ENCODE results near the gene TSG101. TPM values are rescaled to one million over a fixed set of nuclear protein-coding genes. Genes with fewer than 3 reads are reported as not detected.

TSG101 gene
- total RNA-seq, 4 donors from 2014 or later, result 60.1 to 72.8 (median 66.5) TPM

DNA sequence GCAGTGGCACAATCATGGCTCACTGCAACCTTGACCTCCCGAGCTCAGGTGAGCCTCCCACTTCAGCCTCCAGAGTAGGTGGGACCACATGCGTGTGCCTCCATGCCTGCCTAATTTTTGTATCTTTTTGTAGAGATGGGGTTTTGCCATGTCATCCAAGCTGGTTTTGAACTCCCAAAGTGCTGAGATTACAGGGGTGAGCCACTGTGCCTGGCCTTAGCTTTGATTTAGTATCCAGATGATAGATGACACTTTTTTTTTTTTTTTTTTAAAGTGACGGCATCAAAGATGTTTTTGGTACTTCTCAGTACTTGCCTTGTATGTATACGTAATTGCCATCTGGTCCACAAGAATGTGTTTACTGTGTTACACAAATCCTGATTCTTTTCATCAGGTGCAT is 47.7 kb downstream of the TSG101 start:
- Histone ChIP-seq H3K9me3 (no peaks in the 10 kb centered on the region), H3K36me3 (peaks cover 8 to 98% of the 10 kb centered on the region in 2 donors), H3K27ac (no peak overlapping the region), H3K4me1 (no peaks in the 10 kb centered on the region), H3K27me3 (no peaks in the 10 kb centered on the region), H3K4me3 (no peak overlapping the region)
- ATAC-seq, result no peak
- WGBS, 2 donors (ENCODE audit: low coverage in 1 of 2), result 83 to 87% methylated on average over 1 to 4 of the region's 4 CpGs
- TF ChIP-seq, protein P1, sequence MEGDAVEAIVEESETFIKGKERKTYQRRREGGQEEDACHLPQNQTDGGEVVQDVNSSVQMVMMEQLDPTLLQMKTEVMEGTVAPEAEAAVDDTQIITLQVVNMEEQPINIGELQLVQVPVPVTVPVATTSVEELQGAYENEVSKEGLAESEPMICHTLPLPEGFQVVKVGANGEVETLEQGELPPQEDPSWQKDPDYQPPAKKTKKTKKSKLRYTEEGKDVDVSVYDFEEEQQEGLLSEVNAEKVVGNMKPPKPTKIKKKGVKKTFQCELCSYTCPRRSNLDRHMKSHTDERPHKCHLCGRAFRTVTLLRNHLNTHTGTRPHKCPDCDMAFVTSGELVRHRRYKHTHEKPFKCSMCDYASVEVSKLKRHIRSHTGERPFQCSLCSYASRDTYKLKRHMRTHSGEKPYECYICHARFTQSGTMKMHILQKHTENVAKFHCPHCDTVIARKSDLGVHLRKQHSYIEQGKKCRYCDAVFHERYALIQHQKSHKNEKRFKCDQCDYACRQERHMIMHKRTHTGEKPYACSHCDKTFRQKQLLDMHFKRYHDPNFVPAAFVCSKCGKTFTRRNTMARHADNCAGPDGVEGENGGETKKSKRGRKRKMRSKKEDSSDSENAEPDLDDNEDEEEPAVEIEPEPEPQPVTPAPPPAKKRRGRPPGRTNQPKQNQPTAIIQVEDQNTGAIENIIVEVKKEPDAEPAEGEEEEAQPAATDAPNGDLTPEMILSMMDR (IDR thresholded peaks at IDR 0.05), result no peak
- no peak for TF ChIP-seq POLR2A (IDR thresholded peaks at IDR 0.05)
- TF ChIP-seq POLR2AphosphoS5 (IDR thresholded peaks at IDR 0.05), result no peak
- no peak for TF ChIP-seq EP300 (IDR thresholded peaks at IDR 0.05)

DNA sequence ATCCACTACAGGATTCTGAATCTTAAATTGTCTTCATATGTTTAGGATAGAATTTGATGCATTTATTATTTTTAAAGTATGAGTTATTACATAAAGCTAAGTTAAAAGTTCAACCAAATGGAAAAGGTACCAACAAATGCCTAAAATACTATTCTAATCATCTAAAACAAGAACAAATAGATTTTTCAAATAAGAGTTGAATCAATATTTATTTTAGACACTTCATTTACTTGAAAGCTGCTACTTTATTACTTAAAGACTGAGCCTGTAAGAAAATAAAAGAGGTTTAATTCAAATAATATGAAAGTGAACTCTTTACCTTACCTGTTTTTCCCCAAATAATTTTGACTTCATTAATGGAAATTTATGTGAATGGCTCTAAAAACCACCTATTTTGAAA is 54.2 kb downstream of the TSG101 start:
- Histone ChIP-seq H3K27ac (no peak overlapping the region), H3K4me3 (no peak overlapping the region), H3K4me1 (no peaks in the 10 kb centered on the region), H3K9me3 (no peaks in the 10 kb centered on the region), H3K27me3 (no peaks in the 10 kb centered on the region), H3K36me3 (peaks cover 0 to 44% of the 10 kb centered on the region in 2 donors)
- no peak for TF ChIP-seq POLR2A (IDR thresholded peaks at IDR 0.05)
- TF ChIP-seq, protein P1 (IDR thresholded peaks at IDR 0.05), result no peak
- no peak for ATAC-seq

DNA sequence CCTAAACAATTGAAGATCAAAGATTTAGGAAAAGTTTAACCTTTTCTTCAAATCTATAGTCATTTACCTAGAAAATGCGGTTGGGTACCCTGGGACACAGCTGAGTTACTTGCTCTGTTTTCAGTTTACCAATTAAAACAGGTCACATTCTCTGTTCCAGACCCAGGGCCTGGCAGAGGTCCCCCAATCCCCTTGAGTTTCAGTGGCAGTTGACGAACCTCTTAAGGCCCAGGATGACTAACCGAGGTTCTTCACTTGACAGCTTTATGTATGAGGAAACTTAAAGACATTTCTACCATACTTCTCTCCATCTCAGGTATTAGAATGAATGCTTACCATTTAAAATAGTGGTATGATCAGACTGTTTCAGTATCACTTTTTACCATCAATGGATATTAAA is 54.7 kb downstream of the TSG101 start:
- Histone ChIP-seq H3K4me3 (no peak overlapping the region), H3K27me3 (no peaks in the 10 kb centered on the region), H3K4me1 (no peaks in the 10 kb centered on the region), H3K9me3 (no peaks in the 10 kb centered on the region), H3K36me3 (peaks cover 0 to 38% of the 10 kb centered on the region in 2 donors), H3K27ac (no peak overlapping the region)
- no peak for ATAC-seq
- TF ChIP-seq EP300 (IDR thresholded peaks at IDR 0.05), result no peak
- TF ChIP-seq, protein P1 (IDR thresholded peaks at IDR 0.05), result no peak
- no peak for TF ChIP-seq POLR2AphosphoS5 (IDR thresholded peaks at IDR 0.05)
- TF ChIP-seq POLR2A (IDR thresholded peaks at IDR 0.05), result no peak
- WGBS, 2 donors (ENCODE audit: low coverage in 1 of 2), result 96 to 100% methylated on average over 1 to 3 of the region's 3 CpGs

DNA sequence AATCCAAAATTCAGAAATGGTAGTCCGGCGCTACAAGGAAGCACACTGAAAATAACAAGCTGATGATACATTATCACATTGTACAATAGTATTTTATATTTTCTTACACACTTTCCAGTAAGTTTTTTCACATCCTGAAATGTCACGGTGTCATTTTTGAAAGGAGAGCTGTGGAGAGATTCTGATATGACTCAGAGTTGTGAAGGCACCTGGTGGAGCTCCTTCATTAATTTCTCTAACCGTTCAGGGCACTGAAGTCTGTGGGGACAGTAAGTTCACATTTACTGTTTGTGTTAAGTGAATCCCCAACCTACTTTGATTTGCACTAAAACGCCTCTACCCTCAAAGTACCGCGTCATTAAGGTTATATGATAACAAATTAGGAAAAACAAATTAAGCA is 57.8 kb downstream of the TSG101 start:
- Histone ChIP-seq H3K9me3 (no peaks in the 10 kb centered on the region), H3K4me1 (no peaks in the 10 kb centered on the region), H3K27me3 (no peaks in the 10 kb centered on the region), H3K27ac (no peak overlapping the region), H3K36me3 (peaks cover 0 to 10% of the 10 kb centered on the region in 2 donors), H3K4me3 (no peak overlapping the region)
- TF ChIP-seq, protein P1 (IDR thresholded peaks at IDR 0.05), result no peak
- no peak for TF ChIP-seq POLR2A (IDR thresholded peaks at IDR 0.05)
- 88 to 94% methylated on average over 6 to 7 of the region's 7 CpGs for WGBS, 2 donors (ENCODE audit: low coverage in 1 of 2)
- no peak for ATAC-seq

DNA sequence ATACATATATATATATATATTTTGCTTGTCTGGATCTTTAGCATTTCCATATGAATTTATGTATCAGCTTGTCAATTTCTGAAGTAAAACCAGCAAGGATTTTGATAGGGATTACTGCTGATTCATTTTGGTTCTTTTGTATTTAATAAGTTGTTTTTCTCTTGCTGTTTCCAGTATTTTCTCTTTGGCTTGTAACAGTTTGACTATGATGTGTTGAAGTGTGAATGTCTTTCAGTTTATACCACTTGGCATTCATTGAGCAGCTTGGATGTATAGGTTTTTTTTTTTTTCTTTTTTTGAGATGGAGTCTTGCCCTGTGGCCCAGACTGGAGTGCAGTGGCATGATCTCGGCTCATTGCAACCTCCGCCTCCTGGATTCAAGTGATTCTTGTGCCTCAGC is 58.7 kb downstream of the TSG101 start:
- 84% methylated on average over 2 of the region's 2 CpGs; no CpG with 5 or more reads in 1 of the 2 donors for WGBS, 2 donors (ENCODE audit: low coverage in 1 of 2)
- no peak overlapping the region for H3K4me3 ChIP-seq
- no peak for ATAC-seq
- TF ChIP-seq POLR2A (IDR thresholded peaks at IDR 0.05) (no peak), EP300 (IDR thresholded peaks at IDR 0.05) (no peak), POLR2AphosphoS5 (IDR thresholded peaks at IDR 0.05) (no peak)
- TF ChIP-seq, protein P1 (IDR thresholded peaks at IDR 0.05), result no peak
- no peaks in the 10 kb centered on the region for H3K9me3 ChIP-seq
- H3K27me3 ChIP-seq, result no peaks in the 10 kb centered on the region
- H3K4me1 ChIP-seq, result no peaks in the 10 kb centered on the region
- peaks cover 0 to under 1% of the 10 kb centered on the region in 2 donors for H3K36me3 ChIP-seq
- no peak overlapping the region for H3K27ac ChIP-seq

All from gastroesophageal sphincter (tissue), 4 donors.